Kidney (tissue), 14 donors: ENCODE data around the gene CXXC5. TPM values are rescaled to one million over a fixed set of nuclear protein-coding genes. Genes with fewer than 3 reads are reported as not detected.

Experiments
- DNase-seq, 5 donors: peaks; one replicate each; pipeline ENCODE4 v3.0.0-alpha.2; 2013 to 2020
- FAIRE-seq: peaks from 2 replicates; lab custom pipeline; 2012; peaks lifted over from hg19 to GRCh38; lab: Jason Lieb, UNC
- H3K27ac ChIP-seq, 2 donors: one replicate each; pipeline ENCODE4 v1.7.0; 2013; ENCODE audit warnings: low read depth in 2 of 2, low read length in 2 of 2, inconsistent platforms in 1 of 2
- H3K27me3 ChIP-seq: one replicate; pipeline ENCODE4 v1.7.1; 2013; ENCODE audit warnings: low read length, inconsistent platforms; ENCODE audit not compliant: control insufficient read depth, insufficient read depth
- H3K36me3 ChIP-seq, 3 donors: one replicate each; pipeline versions ENCODE4 v1.7.0 to v1.7.1; 2013; ENCODE audit warnings: low read length in 3 of 3, control low read depth in 1 of 3, inconsistent platforms in 1 of 3; ENCODE audit not compliant: insufficient read depth in 3 of 3, control insufficient read depth in 2 of 3
- H3K4me1 ChIP-seq, 3 donors: one replicate each; pipeline versions ENCODE4 v1.7.0 to v1.7.1; 2013; ENCODE audit warnings: low read length in 3 of 3, inconsistent platforms in 1 of 3, low read depth in 1 of 3; ENCODE audit not compliant: control insufficient read depth in 2 of 3, insufficient read depth in 2 of 3
- H3K4me3 ChIP-seq, 3 donors: one replicate each; pipeline versions ENCODE4 v1.7.0 to v1.8.1; 2013; ENCODE audit warnings: low read length in 3 of 3, control low read depth in 1 of 3, inconsistent platforms in 1 of 3
- H3K9ac ChIP-seq, 3 donors: one replicate each; pipeline versions ENCODE4 v1.7.0 to v1.7.1; 2013; ENCODE audit warnings: low read length in 3 of 3, control low read depth in 1 of 3, inconsistent platforms in 1 of 3
- H3K9me3 ChIP-seq, 3 donors: one replicate each; pipeline versions ENCODE4 v1.7.0 to v1.7.1; 2013; ENCODE audit warnings: low read length in 3 of 3, control low read depth in 1 of 3, inconsistent platforms in 1 of 3; ENCODE audit not compliant: control insufficient read depth in 2 of 3, insufficient read depth in 1 of 3
- intact Hi-C: fragments of 100-400 bp; cut with DNase I; formaldehyde crosslinking; loops from one replicate; pipeline ENCODE4 v1.11.1; 2022
- polyA plus RNA-seq: library from polyadenylated mRNA; stranded (reverse); fragments of 350-450 nt; fragmentation: Illumina TruSeq; extraction: RNeasy Lipid Tissue Mini Kit (QIAGEN cat#74804); gene quantifications from one replicate; pipeline ENCODE4 v1.2.3, GENCODE V29; 2014; ENCODE audit warnings: low read depth, low replicate concordance; ENCODE audit not compliant: insufficient read depth
- total RNA-seq: library from RNA; stranded (reverse); fragmentation: NEBNext Ultra II Directional; extraction: Animal tissue kit (Norgen Biotek cat#: 25700); gene quantifications from one replicate; pipeline ENCODE4 v1.2.1, GENCODE V29; 2021
- TF ChIP-seq, protein P1 (sequence below): IDR thresholded peaks from 3 replicates; pipeline ENCODE4 v1.5.1; 2012; ENCODE audit warnings: mild to moderate bottlenecking, moderate library complexity, borderline replicate concordance; ENCODE audit not compliant: insufficient read depth; ENCODE audit errors: extremely low read depth
- donor health status: control.
- donor health status: control.
- donor health status: control.
- donor health status: control.
- donor health status: control.
- donor health status: DM: yes; HTN: yes; CAD: no.
- donor health status: Normal renal cell carcinoma (clear cell type).

Gene CXXC5
- total and polyA plus RNA-seq, 2 donors from 2014 or later: 116 to 122 TPM

DNA sequence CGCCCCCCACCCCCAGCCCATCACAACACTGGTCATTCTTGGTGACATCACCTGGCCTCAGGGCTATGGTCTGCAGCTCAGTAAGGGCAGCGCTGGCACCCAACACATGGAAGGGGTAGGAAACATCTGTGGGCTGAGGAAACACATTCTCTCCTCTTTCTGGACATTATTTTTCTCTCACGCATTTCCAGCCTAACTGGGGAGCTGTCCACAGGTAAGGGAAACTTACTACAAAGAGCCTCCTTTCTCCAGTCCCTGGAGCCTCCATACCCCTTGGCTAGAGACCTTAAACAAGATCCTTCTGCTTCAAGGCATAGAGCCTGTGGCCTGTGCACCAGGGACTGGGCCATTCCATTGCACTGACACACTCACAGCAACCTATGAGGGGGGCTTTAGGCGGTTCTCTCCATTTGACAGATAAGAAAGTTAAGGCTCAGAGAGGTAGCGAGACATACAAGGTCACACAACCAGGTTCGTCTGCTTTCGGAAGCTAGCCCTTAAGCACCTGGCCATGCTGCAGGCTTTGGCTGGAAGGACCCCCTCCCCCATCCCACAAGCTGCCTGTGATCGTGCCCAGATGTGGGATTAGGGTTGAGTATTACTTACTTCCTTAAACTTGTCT is 40.7 kb downstream of the CXXC5 start:
- Histone ChIP-seq H3K9me3 (no peaks in the 10 kb centered on the region), H3K36me3 (peaks cover 0 to 14% (median 0%) of the 10 kb centered on the region in 3 donors), H3K4me1 (peaks cover 0 to 45% (median 16%) of the 10 kb centered on the region in 3 donors), H3K27me3 (no peaks in the 10 kb centered on the region), H3K9ac (no peak overlapping the region), H3K27ac (no peak overlapping the region), H3K4me3 (no peak overlapping the region)
- FAIRE-seq (no peak), DNase-seq (no peak)
- intact Hi-C loops: no loop called here
- TF ChIP-seq, protein P1, sequence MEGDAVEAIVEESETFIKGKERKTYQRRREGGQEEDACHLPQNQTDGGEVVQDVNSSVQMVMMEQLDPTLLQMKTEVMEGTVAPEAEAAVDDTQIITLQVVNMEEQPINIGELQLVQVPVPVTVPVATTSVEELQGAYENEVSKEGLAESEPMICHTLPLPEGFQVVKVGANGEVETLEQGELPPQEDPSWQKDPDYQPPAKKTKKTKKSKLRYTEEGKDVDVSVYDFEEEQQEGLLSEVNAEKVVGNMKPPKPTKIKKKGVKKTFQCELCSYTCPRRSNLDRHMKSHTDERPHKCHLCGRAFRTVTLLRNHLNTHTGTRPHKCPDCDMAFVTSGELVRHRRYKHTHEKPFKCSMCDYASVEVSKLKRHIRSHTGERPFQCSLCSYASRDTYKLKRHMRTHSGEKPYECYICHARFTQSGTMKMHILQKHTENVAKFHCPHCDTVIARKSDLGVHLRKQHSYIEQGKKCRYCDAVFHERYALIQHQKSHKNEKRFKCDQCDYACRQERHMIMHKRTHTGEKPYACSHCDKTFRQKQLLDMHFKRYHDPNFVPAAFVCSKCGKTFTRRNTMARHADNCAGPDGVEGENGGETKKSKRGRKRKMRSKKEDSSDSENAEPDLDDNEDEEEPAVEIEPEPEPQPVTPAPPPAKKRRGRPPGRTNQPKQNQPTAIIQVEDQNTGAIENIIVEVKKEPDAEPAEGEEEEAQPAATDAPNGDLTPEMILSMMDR: no peak

DNA sequence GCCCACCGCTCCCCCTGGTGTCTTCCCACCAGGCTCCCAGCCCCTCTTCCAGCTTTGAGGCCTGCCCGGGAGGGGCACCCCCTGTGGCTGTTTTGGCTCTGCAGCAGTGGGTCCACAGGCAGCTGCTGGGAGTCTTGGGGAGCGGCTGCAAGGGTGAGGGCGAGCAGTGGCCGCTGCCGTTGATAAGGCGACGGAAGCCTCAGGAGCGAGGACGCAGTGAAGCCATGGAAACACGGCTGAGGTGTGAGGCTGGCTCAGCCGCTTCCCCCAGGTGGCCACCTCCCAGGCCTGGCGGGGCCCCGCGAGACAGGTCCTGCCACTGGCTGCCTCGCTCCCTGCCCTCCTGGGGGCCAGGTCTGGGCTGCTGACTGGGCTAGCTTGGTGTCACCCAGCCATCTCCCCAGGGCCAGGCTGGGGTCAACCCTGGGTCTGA is 41.5 kb downstream of the CXXC5 start:
- Histone ChIP-seq H3K4me3 (no peak overlapping the region), H3K4me1 (peaks cover 0 to 40% (median 9%) of the 10 kb centered on the region in 3 donors), H3K9ac (peak overlapping the region in 1 of 3 donors; percentile 48), H3K36me3 (peaks cover 0 to 7% (median 0%) of the 10 kb centered on the region in 3 donors), H3K9me3 (no peaks in the 10 kb centered on the region), H3K27me3 (no peaks in the 10 kb centered on the region), H3K27ac (peak overlapping the region in 1 of 2 donors; percentile 58)
- DNase-seq (peak in 4 of 5 donors; percentile 60 to 86 (median 66)), FAIRE-seq (no peak)
- intact Hi-C loops: no loop called here
- TF ChIP-seq, protein P1: no peak

DNA sequence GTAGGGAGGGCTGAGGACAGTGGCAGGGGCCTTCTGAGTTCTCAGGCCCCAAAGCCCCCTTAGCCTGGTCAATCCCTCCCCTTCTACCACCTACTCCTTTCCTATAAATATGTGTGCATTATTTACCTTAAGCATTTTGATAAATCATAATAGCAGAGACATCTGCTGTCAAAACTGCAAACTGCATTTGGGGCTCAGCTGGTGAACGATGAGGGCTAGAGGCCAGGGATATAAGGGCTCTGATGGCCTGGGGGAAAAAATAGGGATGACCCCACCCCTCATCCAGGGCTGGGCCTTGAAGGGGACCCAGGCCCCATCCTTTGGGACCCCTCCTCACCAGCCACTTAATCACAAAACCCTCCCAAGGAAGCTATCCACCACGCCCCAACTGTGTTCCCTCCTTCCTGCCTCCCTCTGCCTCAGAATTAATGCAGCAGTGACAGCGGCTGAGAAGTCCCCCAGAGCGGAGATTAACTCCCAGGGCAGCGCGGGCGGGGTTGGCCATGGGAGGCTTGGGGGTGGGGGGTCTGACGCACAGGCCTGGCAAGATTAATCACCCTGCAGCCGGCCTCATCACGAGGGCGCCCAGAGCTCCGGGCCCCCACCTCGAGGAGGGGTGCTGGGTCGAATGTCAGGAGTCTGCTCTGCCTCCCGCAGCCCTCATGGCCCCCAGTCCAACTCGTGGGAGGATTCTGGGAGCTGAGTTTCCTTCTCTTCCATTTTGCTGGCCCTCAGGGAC is 42.1 kb downstream of the CXXC5 start:
- FAIRE-seq: no peak
- peaks cover 0 to 38% (median 9%) of the 10 kb centered on the region in 3 donors for H3K4me1 ChIP-seq
- H3K27ac ChIP-seq: peak overlapping the region; percentile 20 to 51

More for the DNA sequence above, 42.1 kb downstream of the CXXC5 start:
- Histone ChIP-seq H3K4me3 (no peak overlapping the region), H3K27me3 (no peaks in the 10 kb centered on the region), H3K9ac (peak overlapping the region in 1 of 3 donors; percentile 48), H3K9me3 (no peaks in the 10 kb centered on the region), H3K36me3 (peaks cover 0 to 5% (median 0%) of the 10 kb centered on the region in 3 donors)
- TF ChIP-seq, protein P1: peak; percentile 67
- intact Hi-C loops: no loop called here
- DNase-seq: peak; percentile 88 to 92 (median 89)
